HEK293 (cell line): Measurements from ENCODE around the gene MRPL28.

Experiments
- MYNN ChIP-seq: fragments of 450-650 bp; formaldehyde crosslinking; IDR thresholded peaks from 2 replicates; pipeline ENCODE4 v1.5.1; 2016; ENCODE audit warnings: missing biosample characterization, missing genetic modification characterization, borderline replicate concordance
- OVOL3 ChIP-seq: fragments of 450-650 bp; formaldehyde crosslinking; IDR thresholded peaks from 2 replicates; pipeline ENCODE4 v1.5.1; 2016; ENCODE audit warnings: missing biosample characterization, missing genetic modification characterization
- YY1 ChIP-seq: fragments of 450-650 bp; formaldehyde crosslinking; IDR thresholded peaks from 2 replicates; pipeline ENCODE4 v1.5.1; 2018; ENCODE audit warnings: missing biosample characterization, missing genetic modification characterization
- ZBTB1 ChIP-seq: fragments of 450-650 bp; formaldehyde crosslinking; IDR thresholded peaks from 2 replicates; pipeline ENCODE4 v1.5.1; 2016; ENCODE audit warnings: missing biosample characterization, missing genetic modification characterization
- ZBTB17 ChIP-seq: fragments of 450-650 bp; formaldehyde crosslinking; IDR thresholded peaks from 2 replicates; pipeline ENCODE4 v1.5.1; 2016; ENCODE audit warnings: missing biosample characterization, missing genetic modification characterization
- ZBTB7A ChIP-seq: fragments of 450-650 bp; formaldehyde crosslinking; IDR thresholded peaks from 2 replicates; pipeline ENCODE4 v1.5.1; 2016; ENCODE audit warnings: low read depth, missing biosample characterization, missing genetic modification characterization
- ZBTB8A ChIP-seq: fragments of 450-650 bp; formaldehyde crosslinking; IDR thresholded peaks from 2 replicates; pipeline ENCODE4 v1.5.1; 2016; ENCODE audit warnings: missing biosample characterization, missing genetic modification characterization
- ZFHX2 ChIP-seq: fragments of 450-650 bp; formaldehyde crosslinking; conservative IDR thresholded peaks from 2 replicates; pipeline ENCODE4 v1.5.1; 2016; ENCODE audit warnings: missing biosample characterization, missing genetic modification characterization
- ZNF266 ChIP-seq: fragments of 450-650 bp; formaldehyde crosslinking; IDR thresholded peaks from 2 replicates; pipeline ENCODE4 v1.5.1; 2016; ENCODE audit warnings: missing biosample characterization, missing genetic modification characterization, low read depth
- ZNF350 ChIP-seq: fragments of 450-650 bp; formaldehyde crosslinking; IDR thresholded peaks from 2 replicates; pipeline ENCODE4 v1.5.0; 2017; ENCODE audit warnings: missing biosample characterization, mild to moderate bottlenecking, missing genetic modification characterization
- ZNF830 ChIP-seq: fragments of 450-650 bp; IDR thresholded peaks from 2 replicates; pipeline ENCODE4 v1.5.0; 2018; ENCODE audit warnings: missing biosample characterization, missing genetic modification characterization, low read depth, mild to moderate bottlenecking, moderate library complexity
- TF ChIP-seq, protein P1 (sequence below): fragments of 450-650 bp; formaldehyde crosslinking; IDR thresholded peaks from 2 replicates; pipeline ENCODE4 v1.5.1; 2016; ENCODE audit warnings: missing biosample characterization, missing genetic modification characterization
- TF ChIP-seq, protein P2 (sequence below): fragments of 450-650 bp; formaldehyde crosslinking; IDR thresholded peaks from 2 replicates; pipeline ENCODE4 v1.5.1; 2016; ENCODE audit warnings: missing biosample characterization, missing genetic modification characterization

DNA sequence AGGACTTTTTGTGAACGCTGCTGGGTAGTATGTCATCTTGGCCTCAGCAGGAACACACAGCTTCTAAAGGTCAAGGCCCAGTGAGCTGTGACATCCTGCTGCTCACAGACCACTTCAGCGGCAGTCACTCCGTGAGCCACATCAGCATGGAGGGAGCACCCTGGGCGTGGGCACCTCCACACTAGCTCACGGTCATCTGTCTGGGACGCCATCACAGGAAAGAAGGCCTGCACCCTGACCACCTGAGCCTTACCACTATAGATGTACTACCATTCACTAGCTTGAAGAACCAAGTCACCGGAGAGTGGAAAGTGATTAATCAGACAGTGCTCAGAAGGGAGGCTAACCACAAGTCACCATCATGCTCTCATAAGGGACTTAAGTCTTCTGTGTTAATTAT, 21.1 kb downstream of the MRPL28 start:
- TF ChIP-seq, protein P1, sequence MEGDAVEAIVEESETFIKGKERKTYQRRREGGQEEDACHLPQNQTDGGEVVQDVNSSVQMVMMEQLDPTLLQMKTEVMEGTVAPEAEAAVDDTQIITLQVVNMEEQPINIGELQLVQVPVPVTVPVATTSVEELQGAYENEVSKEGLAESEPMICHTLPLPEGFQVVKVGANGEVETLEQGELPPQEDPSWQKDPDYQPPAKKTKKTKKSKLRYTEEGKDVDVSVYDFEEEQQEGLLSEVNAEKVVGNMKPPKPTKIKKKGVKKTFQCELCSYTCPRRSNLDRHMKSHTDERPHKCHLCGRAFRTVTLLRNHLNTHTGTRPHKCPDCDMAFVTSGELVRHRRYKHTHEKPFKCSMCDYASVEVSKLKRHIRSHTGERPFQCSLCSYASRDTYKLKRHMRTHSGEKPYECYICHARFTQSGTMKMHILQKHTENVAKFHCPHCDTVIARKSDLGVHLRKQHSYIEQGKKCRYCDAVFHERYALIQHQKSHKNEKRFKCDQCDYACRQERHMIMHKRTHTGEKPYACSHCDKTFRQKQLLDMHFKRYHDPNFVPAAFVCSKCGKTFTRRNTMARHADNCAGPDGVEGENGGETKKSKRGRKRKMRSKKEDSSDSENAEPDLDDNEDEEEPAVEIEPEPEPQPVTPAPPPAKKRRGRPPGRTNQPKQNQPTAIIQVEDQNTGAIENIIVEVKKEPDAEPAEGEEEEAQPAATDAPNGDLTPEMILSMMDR: no peak
- TF ChIP-seq, protein P2, sequence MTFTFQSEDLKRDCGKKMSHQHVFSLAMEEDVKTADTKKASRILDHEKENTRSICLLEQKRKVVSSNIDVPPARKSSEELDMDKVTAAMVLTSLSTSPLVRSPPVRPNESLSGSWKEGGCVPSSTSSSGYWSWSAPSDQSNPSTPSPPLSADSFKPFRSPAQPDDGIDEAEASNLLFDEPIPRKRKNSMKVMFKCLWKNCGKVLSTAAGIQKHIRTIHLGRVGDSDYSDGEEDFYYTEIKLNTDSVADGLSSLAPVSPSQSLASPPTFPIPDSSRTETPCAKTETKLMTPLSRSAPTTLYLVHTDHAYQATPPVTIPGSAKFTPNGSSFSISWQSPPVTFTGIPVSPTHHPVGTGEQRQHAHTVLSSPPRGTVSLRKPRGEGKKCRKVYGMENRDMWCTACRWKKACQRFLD (tag by site-specific recombination): no peak
- TF ChIP-seq ZFHX2 (tag by site-specific recombination): no peak
- no peak for TF ChIP-seq YY1 (tag by site-specific recombination)
- TF ChIP-seq MYNN: no peak
- TF ChIP-seq ZBTB7A (tag by site-specific recombination): no peak
- no peak for TF ChIP-seq ZNF266 (tag by site-specific recombination)
- no peak for TF ChIP-seq ZBTB17 (tag by site-specific recombination)
- no peak for TF ChIP-seq ZBTB8A (tag by site-specific recombination)
- no peak for TF ChIP-seq ZNF830
- no peak for TF ChIP-seq ZBTB1 (tag by site-specific recombination)
- TF ChIP-seq OVOL3 (tag by site-specific recombination): no peak
- TF ChIP-seq ZNF350: no peak
